ENCODE measurements around the gene REPIN1. TPM values are rescaled to one million over a fixed set of nuclear protein-coding genes. Genes with fewer than 3 reads are reported as not detected.

The REPIN1 gene
- total and polyA plus RNA-seq, 2 experiments from 2014 or later = 79.1 to 107 TPM

DNA sequence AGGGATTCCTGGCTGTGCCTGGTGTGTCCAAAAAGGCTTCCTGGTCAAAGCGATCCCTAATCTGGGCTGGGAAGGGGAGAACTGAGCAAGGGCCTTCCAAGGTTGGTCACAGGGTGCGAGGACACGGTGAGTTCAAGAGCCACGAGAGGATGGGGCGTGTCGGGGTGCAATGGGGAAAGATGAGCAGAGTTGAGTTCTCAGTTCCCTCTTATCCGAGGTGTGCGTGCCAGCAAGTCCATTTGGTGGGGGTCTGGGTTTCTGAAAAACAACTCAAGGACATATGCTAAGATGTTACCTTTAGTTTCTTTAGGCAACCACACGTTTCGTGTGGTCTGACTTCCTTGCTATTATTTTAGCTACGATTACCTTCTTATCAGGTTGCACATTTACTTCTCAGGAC is 11.8 kb downstream of the REPIN1 start:
- H3K4me3 ChIP-seq = no peak overlapping the region
- H2AFZ ChIP-seq = no peak overlapping the region
- no peak overlapping the region for H3K27ac ChIP-seq
- no peaks in the 10 kb centered on the region for H3K27me3 ChIP-seq
- peaks cover 60% of the 10 kb centered on the region for H3K4me1 ChIP-seq (ENCODE audit: insufficient read depth)
- H3K79me2 ChIP-seq = peaks cover 48% of the 10 kb centered on the region
- peak overlapping the region; percentile 95 for H3K4me2 ChIP-seq
- DNase-seq (ENCODE audit: low spot score) = no peak
- no peaks in the 10 kb centered on the region for H4K20me1 ChIP-seq (ENCODE audit: insufficient read depth, poor library complexity, severe bottlenecking)
- 86% methylated on average over 11 of the region's 11 CpGs for WGBS (ENCODE audit: low lambda C conversion rate, missing lambda C conversion rate)
- H3K9me2 ChIP-seq (replicated peaks; ENCODE audit: insufficient read depth) = no peaks in the 10 kb centered on the region
- no peaks in the 10 kb centered on the region for H3K36me3 ChIP-seq (replicated peaks; ENCODE audit: insufficient read depth, low read depth)
- TF ChIP-seq EZH2 (IDR thresholded peaks at IDR 0.05; ENCODE audit: borderline replicate concordance) = no peak
- TF ChIP-seq EZH2phosphoT487 (IDR thresholded peaks at IDR 0.05; ENCODE audit: low read depth, severe bottlenecking, unreplicated experiment) = no peak
- no peak for TF ChIP-seq CTCF (IDR thresholded peaks at IDR 0.05; ENCODE audit: poor library complexity)
- H3K9me3 ChIP-seq (ENCODE audit: low read depth) = no peaks in the 10 kb centered on the region

DNA sequence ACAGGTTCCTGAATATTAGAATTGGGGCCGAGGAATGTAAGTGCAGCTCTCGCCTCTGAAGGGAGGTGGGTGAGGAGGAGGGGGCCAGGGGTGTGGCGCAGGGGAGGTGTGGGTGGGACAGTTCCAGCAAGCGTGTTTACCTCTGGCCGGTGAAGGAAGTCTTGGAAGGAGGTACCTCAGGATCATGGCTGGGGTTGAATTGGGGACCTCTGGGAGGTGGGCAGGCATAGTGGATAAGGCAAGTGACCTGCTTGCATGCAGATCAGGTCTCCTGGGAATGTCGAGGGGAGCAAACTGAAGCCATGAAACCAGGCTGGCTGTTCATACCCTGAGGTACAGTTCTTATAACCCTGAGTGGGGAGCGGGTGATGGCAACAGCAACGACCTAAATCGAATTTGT is 12.5 kb downstream of the REPIN1 start:
- no peaks in the 10 kb centered on the region for H3K36me3 ChIP-seq (replicated peaks; ENCODE audit: insufficient read depth, low read depth)
- no peaks in the 10 kb centered on the region for H3K9me3 ChIP-seq (ENCODE audit: low read depth)
- no peak overlapping the region for H3K27ac ChIP-seq
- H4K20me1 ChIP-seq (ENCODE audit: insufficient read depth, poor library complexity, severe bottlenecking) = no peaks in the 10 kb centered on the region
- no peaks in the 10 kb centered on the region for H3K27me3 ChIP-seq
- H3K9me2 ChIP-seq (replicated peaks; ENCODE audit: insufficient read depth) = no peaks in the 10 kb centered on the region
- H3K4me2 ChIP-seq = peak overlapping the region; percentile 95
- peaks cover 55% of the 10 kb centered on the region for H3K4me1 ChIP-seq (ENCODE audit: insufficient read depth)
- no peak for DNase-seq (ENCODE audit: low spot score)
- H2AFZ ChIP-seq = no peak overlapping the region
- peaks cover 43% of the 10 kb centered on the region for H3K79me2 ChIP-seq
- WGBS (ENCODE audit: low lambda C conversion rate, missing lambda C conversion rate) = 73% methylated on average over 8 of the region's 9 CpGs
- no peak overlapping the region for H3K4me3 ChIP-seq
- TF ChIP-seq CTCF (IDR thresholded peaks at IDR 0.05; ENCODE audit: poor library complexity) (no peak), EZH2phosphoT487 (IDR thresholded peaks at IDR 0.05; ENCODE audit: low read depth, severe bottlenecking, unreplicated experiment) (no peak), EZH2 (IDR thresholded peaks at IDR 0.05; ENCODE audit: borderline replicate concordance) (no peak)

DNA sequence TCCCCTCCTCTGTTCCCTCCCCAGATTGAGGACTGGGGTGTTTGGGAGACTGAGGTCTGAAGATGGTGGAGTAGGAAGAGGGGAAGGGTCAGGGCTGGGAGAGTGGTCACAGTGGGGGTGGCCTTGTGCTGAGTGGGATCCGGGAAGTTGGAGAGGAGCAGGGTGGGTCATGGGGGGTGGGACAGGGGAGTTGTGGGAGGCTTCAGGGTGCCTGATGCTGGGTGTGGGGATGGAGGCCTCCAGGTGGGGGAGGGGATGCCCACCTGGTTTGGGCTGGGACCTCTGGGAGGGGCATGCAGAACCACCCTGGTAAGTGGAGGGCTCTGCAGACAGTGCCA is 13.1 kb downstream of the REPIN1 start:
- no CpG with 5 or more reads among the region's 1 CpG for WGBS (ENCODE audit: low lambda C conversion rate, missing lambda C conversion rate)
- H3K4me1 ChIP-seq (ENCODE audit: insufficient read depth) = peaks cover 48% of the 10 kb centered on the region
- H2AFZ ChIP-seq = no peak overlapping the region
- H3K9me2 ChIP-seq (replicated peaks; ENCODE audit: insufficient read depth) = no peaks in the 10 kb centered on the region
- peaks cover 43% of the 10 kb centered on the region for H3K79me2 ChIP-seq
- H3K27ac ChIP-seq = no peak overlapping the region
- no peaks in the 10 kb centered on the region for H3K27me3 ChIP-seq
- no peak for DNase-seq (ENCODE audit: low spot score)
- no peaks in the 10 kb centered on the region for H4K20me1 ChIP-seq (ENCODE audit: insufficient read depth, poor library complexity, severe bottlenecking)
- H3K4me2 ChIP-seq = no peak overlapping the region
- no peaks in the 10 kb centered on the region for H3K9me3 ChIP-seq (ENCODE audit: low read depth)
- H3K36me3 ChIP-seq (replicated peaks; ENCODE audit: insufficient read depth, low read depth) = no peaks in the 10 kb centered on the region
- TF ChIP-seq EZH2phosphoT487 (IDR thresholded peaks at IDR 0.05; ENCODE audit: low read depth, severe bottlenecking, unreplicated experiment) (no peak), CTCF (IDR thresholded peaks at IDR 0.05; ENCODE audit: poor library complexity) (no peak), EZH2 (IDR thresholded peaks at IDR 0.05; ENCODE audit: borderline replicate concordance) (no peak)
- no peak overlapping the region for H3K4me3 ChIP-seq
